Measurements from ENCODE around the gene KCNT2. TPM values are rescaled to one million over a fixed set of nuclear protein-coding genes. Genes with fewer than 3 reads are reported as not detected.

Gene KCNT2
- total and polyA plus RNA-seq, 2 experiments from 2014 or later, result 1.2 to 8.8 TPM

DNA sequence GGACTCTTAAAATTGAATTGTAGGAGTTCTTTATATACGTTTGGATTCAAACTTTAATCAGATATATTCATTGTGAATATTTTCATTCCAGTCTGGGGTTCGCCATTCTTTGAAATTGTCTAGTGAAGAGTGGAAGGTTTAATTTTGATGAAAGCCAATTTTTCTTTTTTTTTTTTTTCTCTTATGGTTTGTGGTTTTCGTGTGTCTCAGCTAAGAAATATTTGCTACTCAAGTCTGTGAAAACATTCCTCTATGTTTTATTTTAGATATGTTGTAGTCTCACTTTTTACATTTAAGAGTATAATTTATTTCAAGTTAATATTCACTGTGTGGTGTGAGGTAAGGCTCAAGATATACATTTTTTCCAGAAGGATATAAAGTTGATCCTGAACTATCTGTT is 220.5 kb downstream of the KCNT2 start:
- 94% methylated on average over 3 of the region's 3 CpGs for WGBS (ENCODE audit: low lambda C conversion rate, missing lambda C conversion rate)
- no peak for TF ChIP-seq EZH2phosphoT487 (IDR thresholded peaks at IDR 0.05; ENCODE audit: low read depth, severe bottlenecking, unreplicated experiment)
- TF ChIP-seq, protein P1, sequence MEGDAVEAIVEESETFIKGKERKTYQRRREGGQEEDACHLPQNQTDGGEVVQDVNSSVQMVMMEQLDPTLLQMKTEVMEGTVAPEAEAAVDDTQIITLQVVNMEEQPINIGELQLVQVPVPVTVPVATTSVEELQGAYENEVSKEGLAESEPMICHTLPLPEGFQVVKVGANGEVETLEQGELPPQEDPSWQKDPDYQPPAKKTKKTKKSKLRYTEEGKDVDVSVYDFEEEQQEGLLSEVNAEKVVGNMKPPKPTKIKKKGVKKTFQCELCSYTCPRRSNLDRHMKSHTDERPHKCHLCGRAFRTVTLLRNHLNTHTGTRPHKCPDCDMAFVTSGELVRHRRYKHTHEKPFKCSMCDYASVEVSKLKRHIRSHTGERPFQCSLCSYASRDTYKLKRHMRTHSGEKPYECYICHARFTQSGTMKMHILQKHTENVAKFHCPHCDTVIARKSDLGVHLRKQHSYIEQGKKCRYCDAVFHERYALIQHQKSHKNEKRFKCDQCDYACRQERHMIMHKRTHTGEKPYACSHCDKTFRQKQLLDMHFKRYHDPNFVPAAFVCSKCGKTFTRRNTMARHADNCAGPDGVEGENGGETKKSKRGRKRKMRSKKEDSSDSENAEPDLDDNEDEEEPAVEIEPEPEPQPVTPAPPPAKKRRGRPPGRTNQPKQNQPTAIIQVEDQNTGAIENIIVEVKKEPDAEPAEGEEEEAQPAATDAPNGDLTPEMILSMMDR (IDR thresholded peaks at IDR 0.05; ENCODE audit: poor library complexity), result no peak
- no peak for DNase-seq (ENCODE audit: low spot score)

DNA sequence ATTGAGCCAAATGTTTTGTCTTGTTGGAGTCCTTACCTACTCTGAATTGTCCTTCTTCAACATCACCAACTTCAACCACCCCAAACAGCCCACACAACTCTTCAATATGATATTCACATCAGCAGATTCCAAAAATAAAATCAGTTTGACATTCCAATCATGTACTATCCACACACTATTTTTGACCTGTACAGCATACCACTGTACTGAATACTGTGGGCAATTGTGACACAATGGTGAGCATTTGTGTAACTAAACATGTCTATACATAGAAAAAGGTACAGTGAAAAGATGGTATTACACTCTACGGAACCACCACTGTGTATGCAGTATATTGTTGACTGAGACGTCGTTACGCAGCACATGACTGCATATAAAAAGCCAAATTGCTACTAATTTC is 223.1 kb downstream of the KCNT2 start:
- H2AFZ ChIP-seq, result no peak overlapping the region
- no peaks in the 10 kb centered on the region for H3K4me1 ChIP-seq (ENCODE audit: insufficient read depth)
- H3K4me3 ChIP-seq, result no peak overlapping the region
- no peaks in the 10 kb centered on the region for H3K79me2 ChIP-seq
- DNase-seq (ENCODE audit: low spot score), result no peak
- no peaks in the 10 kb centered on the region for H4K20me1 ChIP-seq (ENCODE audit: insufficient read depth, poor library complexity, severe bottlenecking)
- H3K9me3 ChIP-seq (ENCODE audit: low read depth), result no peaks in the 10 kb centered on the region
- H3K27me3 ChIP-seq, result no peaks in the 10 kb centered on the region
- H3K9me2 ChIP-seq (replicated peaks; ENCODE audit: insufficient read depth), result no peaks in the 10 kb centered on the region
- no peak overlapping the region for H3K27ac ChIP-seq
- TF ChIP-seq, protein P1 (IDR thresholded peaks at IDR 0.05; ENCODE audit: poor library complexity), result no peak
- no peak for TF ChIP-seq EZH2phosphoT487 (IDR thresholded peaks at IDR 0.05; ENCODE audit: low read depth, severe bottlenecking, unreplicated experiment)
- TF ChIP-seq EZH2 (IDR thresholded peaks at IDR 0.05; ENCODE audit: borderline replicate concordance), result no peak
- no peak overlapping the region for H3K4me2 ChIP-seq
- no peaks in the 10 kb centered on the region for H3K36me3 ChIP-seq (replicated peaks; ENCODE audit: insufficient read depth, low read depth)
- 97% methylated on average over 4 of the region's 4 CpGs for WGBS (ENCODE audit: low lambda C conversion rate, missing lambda C conversion rate)

More for the DNA sequence above, 220.5 kb downstream of the KCNT2 start:
- H3K27ac ChIP-seq, result no peak overlapping the region
- no peak overlapping the region for H3K4me3 ChIP-seq
- H3K36me3 ChIP-seq (replicated peaks; ENCODE audit: insufficient read depth, low read depth), result no peaks in the 10 kb centered on the region
- H3K4me2 ChIP-seq, result no peak overlapping the region
- no peaks in the 10 kb centered on the region for H3K79me2 ChIP-seq
- no peaks in the 10 kb centered on the region for H3K9me3 ChIP-seq (ENCODE audit: low read depth)
- no peaks in the 10 kb centered on the region for H3K4me1 ChIP-seq (ENCODE audit: insufficient read depth)
- no peaks in the 10 kb centered on the region for H3K9me2 ChIP-seq (replicated peaks; ENCODE audit: insufficient read depth)
- H4K20me1 ChIP-seq (ENCODE audit: insufficient read depth, poor library complexity, severe bottlenecking), result no peaks in the 10 kb centered on the region
- H2AFZ ChIP-seq, result no peak overlapping the region
- no peaks in the 10 kb centered on the region for H3K27me3 ChIP-seq

DNA sequence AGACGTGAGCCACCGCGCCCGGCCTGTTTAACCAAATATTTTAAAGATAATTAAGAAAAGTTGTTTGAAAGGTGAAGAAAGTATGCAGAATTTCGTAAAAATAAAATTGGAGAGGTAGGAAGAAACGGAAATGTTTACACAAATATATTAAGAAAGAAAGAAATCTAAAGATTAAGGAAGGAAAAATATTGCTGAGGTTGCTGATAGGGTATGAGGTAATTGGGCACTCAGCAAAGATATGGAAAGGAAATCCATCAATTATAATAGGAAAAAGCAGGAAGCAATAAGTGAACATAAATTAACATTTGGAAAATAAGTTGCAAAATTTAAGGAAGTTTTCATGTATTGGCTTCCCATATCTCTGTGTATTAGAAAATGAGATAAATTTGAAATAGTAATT is 225.9 kb downstream of the KCNT2 start:
- Histone ChIP-seq H3K27me3 (no peaks in the 10 kb centered on the region), H3K79me2 (no peaks in the 10 kb centered on the region), H3K4me2 (no peak overlapping the region), H4K20me1 (ENCODE audit: insufficient read depth, poor library complexity, severe bottlenecking) (no peaks in the 10 kb centered on the region), H2AFZ (no peak overlapping the region), H3K4me3 (no peak overlapping the region), H3K9me2 (replicated peaks; ENCODE audit: insufficient read depth) (no peaks in the 10 kb centered on the region), H3K4me1 (ENCODE audit: insufficient read depth) (no peaks in the 10 kb centered on the region), H3K27ac (no peak overlapping the region), H3K9me3 (ENCODE audit: low read depth) (no peaks in the 10 kb centered on the region), H3K36me3 (replicated peaks; ENCODE audit: insufficient read depth, low read depth) (no peaks in the 10 kb centered on the region)
- WGBS (ENCODE audit: low lambda C conversion rate, missing lambda C conversion rate), result 96% methylated on average over 6 of the region's 6 CpGs
- no peak for DNase-seq (ENCODE audit: low spot score)
- TF ChIP-seq EZH2phosphoT487 (IDR thresholded peaks at IDR 0.05; ENCODE audit: low read depth, severe bottlenecking, unreplicated experiment) (no peak), EZH2 (IDR thresholded peaks at IDR 0.05; ENCODE audit: borderline replicate concordance) (no peak)
- TF ChIP-seq, protein P1 (IDR thresholded peaks at IDR 0.05; ENCODE audit: poor library complexity), result no peak

DNA sequence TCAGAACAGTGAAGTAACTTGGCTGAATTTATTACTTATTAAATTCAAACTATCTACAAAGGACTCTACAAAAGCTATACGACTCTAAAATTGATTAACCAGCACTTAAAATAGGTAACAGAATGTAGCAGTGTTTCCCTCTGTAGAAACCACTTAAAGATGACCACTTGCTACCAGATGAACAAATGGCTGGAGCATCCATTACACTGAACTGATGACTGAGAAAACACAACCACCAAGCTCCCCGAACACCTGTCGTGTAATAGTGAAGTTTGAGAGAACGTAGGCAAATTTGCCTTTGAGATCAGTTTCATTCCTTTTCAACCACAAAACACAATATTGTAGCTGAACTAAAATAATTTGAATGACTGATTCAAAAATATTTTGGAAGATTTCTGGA is 226.7 kb downstream of the KCNT2 start:
- DNase-seq (ENCODE audit: low spot score), result no peak
- Histone ChIP-seq H3K27me3 (no peaks in the 10 kb centered on the region), H3K36me3 (replicated peaks; ENCODE audit: insufficient read depth, low read depth) (no peaks in the 10 kb centered on the region), H3K4me2 (no peak overlapping the region), H3K4me3 (no peak overlapping the region), H3K4me1 (ENCODE audit: insufficient read depth) (no peaks in the 10 kb centered on the region), H3K9me2 (replicated peaks; ENCODE audit: insufficient read depth) (no peaks in the 10 kb centered on the region), H2AFZ (no peak overlapping the region), H3K79me2 (no peaks in the 10 kb centered on the region), H3K9me3 (ENCODE audit: low read depth) (no peaks in the 10 kb centered on the region), H3K27ac (no peak overlapping the region), H4K20me1 (ENCODE audit: insufficient read depth, poor library complexity, severe bottlenecking) (no peaks in the 10 kb centered on the region)
- TF ChIP-seq EZH2 (IDR thresholded peaks at IDR 0.05; ENCODE audit: borderline replicate concordance), result no peak
- TF ChIP-seq, protein P1 (IDR thresholded peaks at IDR 0.05; ENCODE audit: poor library complexity), result no peak
- TF ChIP-seq EZH2phosphoT487 (IDR thresholded peaks at IDR 0.05; ENCODE audit: low read depth, severe bottlenecking, unreplicated experiment), result no peak
- 95% methylated on average over 4 of the region's 4 CpGs for WGBS (ENCODE audit: low lambda C conversion rate, missing lambda C conversion rate)
